Osteoblast (primary cell): Measurements from ENCODE around the gene KRTAP2-4. TPM values are rescaled to one million over a fixed set of nuclear protein-coding genes. Genes with fewer than 3 reads are reported as not detected.
A peak's percentile ranks its signal among the peaks of the same experiment; 100 is the strongest.
"Not testable (repeated sequence)": the region's sequence is repeated elsewhere in the genome, so short reads cannot be mapped to it uniquely, and the experiment has no call there.

Experiments used
- DNase-seq: peaks from one replicate; pipeline ENCODE4 v3.0.0; 2011; ENCODE audit warnings: low spot score, mixed read lengths; ENCODE audit not compliant: insufficient read length; ENCODE audit errors: missing footprints
- H2AFZ ChIP-seq: 2 replicates; pipeline ENCODE4 v1.6.0; 2011; ENCODE audit warnings: mild to moderate bottlenecking, low read length
- H3K27ac ChIP-seq: 2 replicates; pipeline ENCODE4 v1.5.1; 2011; ENCODE audit warnings: mild to moderate bottlenecking, low read depth, low read length, moderate library complexity
- H3K27me3 ChIP-seq: 2 replicates; pipeline ENCODE4 v1.6.0; 2012; ENCODE audit warnings: mild to moderate bottlenecking, control low read depth, inconsistent platforms, low read length, moderate library complexity; ENCODE audit not compliant: insufficient read depth
- H3K36me3 ChIP-seq: 2 replicates; pipeline ENCODE4 v1.5.1; 2011; ENCODE audit warnings: mild to moderate bottlenecking, low read length, control low read depth, moderate library complexity; ENCODE audit not compliant: insufficient read depth
- H3K4me1 ChIP-seq: 2 replicates; pipeline ENCODE4 v1.5.1; 2011; ENCODE audit warnings: mild to moderate bottlenecking, low read length, control low read depth, moderate library complexity; ENCODE audit not compliant: insufficient read depth
- H3K4me2 ChIP-seq: 2 replicates; pipeline ENCODE4 v1.6.0; 2011; ENCODE audit warnings: mild to moderate bottlenecking, low read length; ENCODE audit not compliant: insufficient read depth
- H3K4me3 ChIP-seq: fragments of 200-600 bp; sonication (generic); 3 replicates; pipeline ENCODE4 v1.5.1; 2012; ENCODE audit warnings: mild to moderate bottlenecking, low read length, inconsistent platforms; ENCODE audit not compliant: insufficient read depth
- H3K79me2 ChIP-seq: 2 replicates; pipeline ENCODE4 v1.6.0; 2012; ENCODE audit warnings: mild to moderate bottlenecking, low read length, control low read depth, inconsistent platforms; ENCODE audit not compliant: insufficient read depth
- H3K9me3 ChIP-seq: 2 replicates; pipeline ENCODE4 v1.5.1; 2011; ENCODE audit warnings: low read depth, low read length, control low read depth
- H4K20me1 ChIP-seq: 2 replicates; pipeline ENCODE4 v1.6.0; 2012; ENCODE audit warnings: mild to moderate bottlenecking, low read length, control low read depth; ENCODE audit not compliant: insufficient read depth
- CTCF ChIP-seq: IDR thresholded peaks from 2 replicates; pipeline ENCODE4 v1.5.1; 2011; ENCODE audit warnings: mild to moderate bottlenecking, low read depth, low read length, moderate library complexity; ENCODE audit errors: extremely low read depth
- total RNA-seq: library from RNA; depleted of rRNA; stranded (reverse); fragments of >200 nt; gene quantifications from 2 replicates; pipeline ENCODE4 v1.2.3, GENCODE V29; 2012

The KRTAP2-4 gene
- total RNA-seq, 1 donor = not detected

GRCh38 chr17:41104386-41105038, 38.8 kb upstream of the KRTAP2-4 start:
- not testable (repeated sequence) for H3K4me3 ChIP-seq, DNase-seq, H3K27me3 ChIP-seq, H3K79me2 ChIP-seq, H4K20me1 ChIP-seq, H3K36me3 ChIP-seq, H2AFZ ChIP-seq, H3K4me2 ChIP-seq, H3K9me3 ChIP-seq
- H3K27ac ChIP-seq = peak overlapping the region; percentile 66
- H3K4me1 ChIP-seq = peaks cover 20% of the 10 kb centered on the region

- peaks cover 24% of the 10 kb centered on the region for H3K4me1 ChIP-seq
- no peak for DNase-seq
- no peak overlapping the region for H3K4me2 ChIP-seq
- no peaks in the 10 kb centered on the region for H3K36me3 ChIP-seq
- H3K9me3 ChIP-seq = no peaks in the 10 kb centered on the region
- H3K27me3 ChIP-seq = no peaks in the 10 kb centered on the region
- H4K20me1 ChIP-seq = no peaks in the 10 kb centered on the region
- H3K79me2 ChIP-seq = no peaks in the 10 kb centered on the region
- no peak overlapping the region for H2AFZ ChIP-seq
- H3K4me3 ChIP-seq = no peak overlapping the region
- TF ChIP-seq CTCF = no peak
- H3K27ac ChIP-seq = no peak overlapping the region
These were observed 38.2 kb upstream of the KRTAP2-4 start for GRCh38 chr17:41103896-41104295.

- Histone ChIP-seq H3K4me1 (peaks cover 35% of the 10 kb centered on the region), H4K20me1 (no peaks in the 10 kb centered on the region), H2AFZ (peak within 1 kb of the TSS; percentile 27), H3K4me2 (no peak within 1 kb of the TSS), H3K27ac (peak within 1 kb of the TSS; percentile 42), H3K79me2 (no peaks in the 10 kb centered on the region), H3K36me3 (no peaks in the 10 kb centered on the region), H3K4me3 (no peak within 1 kb of the TSS), H3K27me3 (no peaks in the 10 kb centered on the region), H3K9me3 (no peaks in the 10 kb centered on the region)
- no peak for TF ChIP-seq CTCF
- no peak for DNase-seq
These were observed 36.0 kb upstream of the KRTAP2-4 start, which contains the start of gene KRTAP4-16 for GRCh38 chr17:41101586-41102259. Gene KRTAP4-16 (minus strand): TSS chr17:41102209. CDS start chr17:41102209, 0 bp downstream.

DNA sequence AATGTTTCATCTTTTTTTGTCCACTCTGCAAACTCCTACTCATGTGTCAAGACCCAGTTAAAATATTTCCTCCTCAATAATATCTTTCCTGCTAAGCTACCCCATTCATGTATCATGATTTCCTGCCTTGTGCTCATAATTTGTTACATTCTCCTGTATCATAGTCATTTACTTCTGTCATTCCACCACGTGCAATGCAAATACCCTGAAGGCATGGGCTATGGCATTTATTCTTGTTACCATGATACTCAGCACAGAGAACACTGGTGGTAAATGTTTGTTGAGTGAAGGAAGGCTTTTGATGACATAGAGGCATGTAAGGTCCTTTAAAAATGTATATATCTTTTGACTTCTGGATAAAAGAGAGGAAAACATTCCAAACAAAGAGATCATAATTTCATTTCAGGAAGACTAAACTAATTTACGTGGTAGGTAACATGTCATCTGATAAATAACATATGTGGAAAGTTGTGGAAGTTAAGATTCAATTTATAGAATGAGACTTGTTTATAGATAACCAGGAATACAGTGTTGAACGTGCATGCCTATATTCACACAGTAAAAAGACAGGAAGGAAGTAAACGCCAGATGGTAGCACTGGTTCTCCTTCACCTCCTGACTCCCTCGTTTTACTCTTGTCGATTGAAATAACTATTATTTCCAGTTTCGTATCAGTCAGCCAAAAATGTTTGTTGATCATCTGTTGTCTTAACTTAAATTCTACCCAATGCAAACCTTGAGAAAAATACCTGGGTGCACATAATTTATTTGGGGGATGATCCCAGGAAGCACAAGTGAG, 34.2 kb upstream of the KRTAP2-4 start:
- not testable (repeated sequence) for H3K36me3 ChIP-seq, H3K79me2 ChIP-seq, H3K4me2 ChIP-seq, H3K27me3 ChIP-seq, DNase-seq, H3K4me3 ChIP-seq, H2AFZ ChIP-seq, H4K20me1 ChIP-seq, H3K9me3 ChIP-seq
- Histone ChIP-seq H3K4me1 (peaks cover 31% of the 10 kb centered on the region), H3K27ac (peak overlapping the region; percentile 73)
